H9 (cell line): Measurements from ENCODE around the gene ERC1. TPM values are rescaled to one million over a fixed set of nuclear protein-coding genes. Genes with fewer than 3 reads are reported as not detected.

Experiments
- DNase-seq: peaks from one replicate; pipeline ENCODE4 v3.0.0-alpha.2; 2017
- H2AFZ ChIP-seq: one replicate; pipeline ENCODE4 v1.6.1; 2013; ENCODE audit warnings: mild to moderate bottlenecking, low read length, control low read depth, moderate library complexity
- H2AK5ac ChIP-seq: 2 replicates; pipeline ENCODE4 v1.6.1; 2013; ENCODE audit warnings: low read length, control low read depth, mixed read lengths; ENCODE audit not compliant: insufficient read length
- H2BK120ac ChIP-seq: one replicate; pipeline ENCODE4 v1.6.1; 2013; ENCODE audit warnings: low read depth, mild to moderate bottlenecking, low read length, control low read depth, inconsistent platforms; ENCODE audit not compliant: poor library complexity, severe bottlenecking
- H2BK12ac ChIP-seq: 2 replicates; pipeline ENCODE4 v1.6.1; 2013; ENCODE audit warnings: low read length, control low read depth, mixed read lengths, low read depth; ENCODE audit not compliant: insufficient read length
- H2BK15ac ChIP-seq: 2 replicates; pipeline ENCODE4 v1.6.1; 2013; ENCODE audit warnings: low read depth, low read length, control low read depth
- H2BK20ac ChIP-seq: one replicate; pipeline ENCODE4 v1.6.1; 2013; ENCODE audit warnings: low read depth, mild to moderate bottlenecking, low read length, control low read depth, inconsistent platforms; ENCODE audit not compliant: poor library complexity, severe bottlenecking
- H2BK5ac ChIP-seq: 2 replicates; pipeline ENCODE4 v1.6.1; 2013; ENCODE audit warnings: low read length, control low read depth, mixed read lengths; ENCODE audit not compliant: insufficient read length
- H3K14ac ChIP-seq: 2 replicates; pipeline ENCODE4 v1.6.1; 2013; ENCODE audit warnings: low read length, control low read depth; ENCODE audit not compliant: insufficient read depth
- H3K18ac ChIP-seq: 2 replicates; pipeline ENCODE4 v1.6.1; 2013; ENCODE audit warnings: low read depth, mild to moderate bottlenecking, mixed read lengths, low read length, control low read depth; ENCODE audit not compliant: insufficient read length
- H3K23ac ChIP-seq: 2 replicates; pipeline ENCODE4 v1.6.1; 2013; ENCODE audit warnings: low read length, control low read depth, mixed read lengths, low read depth; ENCODE audit not compliant: insufficient read length
- H3K23me2 ChIP-seq: 2 replicates; pipeline ENCODE4 v1.6.1; 2013; ENCODE audit warnings: low read depth, mild to moderate bottlenecking, mixed read lengths, low read length, control low read depth; ENCODE audit not compliant: insufficient read length, poor library complexity, severe bottlenecking
- H3K27ac ChIP-seq: 2 replicates; pipeline ENCODE4 v1.5.1; 2013; ENCODE audit warnings: low read length, control low read depth, mixed read lengths, low read depth; ENCODE audit not compliant: insufficient read length
- H3K27me3 ChIP-seq: 2 replicates; pipeline ENCODE4 v1.6.1; 2013; ENCODE audit warnings: low read length, control low read depth, inconsistent platforms; ENCODE audit not compliant: insufficient read depth
- H3K4ac ChIP-seq: 2 replicates; pipeline ENCODE4 v1.6.1; 2013; ENCODE audit warnings: low read depth, mild to moderate bottlenecking, control low read depth, inconsistent platforms, low read length, moderate library complexity
- H3K4me1 ChIP-seq: 2 replicates; pipeline ENCODE4 v1.6.1; 2013; ENCODE audit warnings: low read length, control low read depth, inconsistent platforms; ENCODE audit not compliant: insufficient read depth
- H3K4me2 ChIP-seq: 2 replicates; pipeline ENCODE4 v1.6.1; 2013; ENCODE audit warnings: low read length, control low read depth, mixed read lengths; ENCODE audit not compliant: insufficient read length, insufficient read depth
- H3K56ac ChIP-seq: 2 replicates; pipeline ENCODE4 v1.6.1; 2013; ENCODE audit warnings: low read depth, mild to moderate bottlenecking, mixed read lengths, low read length, control low read depth; ENCODE audit not compliant: insufficient read length
- H3K79me1 ChIP-seq: 2 replicates; pipeline ENCODE4 v1.6.1; 2013; ENCODE audit warnings: low read depth, mild to moderate bottlenecking, moderate library complexity, low read length, control low read depth, inconsistent platforms; ENCODE audit not compliant: insufficient read depth, poor library complexity, severe bottlenecking
- H3K79me2 ChIP-seq: 2 replicates; pipeline ENCODE4 v1.6.1; 2013; ENCODE audit warnings: low read length, control low read depth, inconsistent platforms; ENCODE audit not compliant: insufficient read depth
- H3K9ac ChIP-seq: 2 replicates; pipeline ENCODE4 v1.6.1; 2013; ENCODE audit warnings: low read length, control low read depth, mixed read lengths; ENCODE audit not compliant: insufficient read length; ENCODE audit errors: extremely low read depth
- H3K9me3 ChIP-seq: one replicate; pipeline ENCODE4 v1.6.1; 2013; ENCODE audit warnings: low read depth, low read length, inconsistent platforms; ENCODE audit not compliant: control insufficient read depth
- H3T11ph ChIP-seq: one replicate; pipeline ENCODE4 v1.6.1; 2013; ENCODE audit warnings: mild to moderate bottlenecking, low read length, control low read depth, inconsistent platforms
- H4K20me1 ChIP-seq: one replicate; pipeline ENCODE4 v1.6.1; 2013; ENCODE audit not compliant: control insufficient read depth, insufficient read length, insufficient read depth
- H4K5ac ChIP-seq: 2 replicates; pipeline ENCODE4 v1.6.1; 2013; ENCODE audit warnings: low read depth, mild to moderate bottlenecking, mixed read lengths, low read length, control low read depth; ENCODE audit not compliant: insufficient read length
- H4K8ac ChIP-seq: replicated peaks from 2 replicates; pipeline ENCODE4 v1.6.1; 2013; ENCODE audit warnings: low read length, control low read depth, mixed read lengths, low read depth; ENCODE audit not compliant: insufficient read length
- H4K91ac ChIP-seq: 2 replicates; pipeline ENCODE4 v1.6.1; 2013; ENCODE audit warnings: low read depth, mild to moderate bottlenecking, moderate library complexity, mixed read lengths, low read length, control low read depth; ENCODE audit not compliant: insufficient read length
- H3K27ac Mint-ChIP-seq, 3 experiments: 2 replicates in 2 of 3; 3 replicates in 1 of 3; pipeline ENCODE4 v1.8.0; 2020 to 2021; ENCODE audit warnings: mixed read lengths in 3 of 3, mild to moderate bottlenecking in 1 of 3, moderate library complexity in 1 of 3
- H3K27me3 Mint-ChIP-seq: 2 replicates; pipeline ENCODE4 v1.8.0; 2021; ENCODE audit warnings: low read depth, mild to moderate bottlenecking, moderate library complexity, mixed read lengths
- H3K36me3 Mint-ChIP-seq, 3 experiments: 2 replicates in 2 of 3; 3 replicates in 1 of 3; pipeline ENCODE4 v1.8.0; 2020 to 2021; ENCODE audit warnings: low read depth in 3 of 3, mixed read lengths in 3 of 3; ENCODE audit not compliant: insufficient read depth in 1 of 3
- H3K4me1 Mint-ChIP-seq, 2 experiments: 2 replicates each; pipeline ENCODE4 v1.8.0; 2020; ENCODE audit warnings: mixed read lengths in 2 of 2
- H3K4me3 Mint-ChIP-seq, 2 experiments: 2 replicates in 1 of 2; 3 replicates in 1 of 2; pipeline ENCODE4 v1.8.0; 2020 to 2021; ENCODE audit warnings: mild to moderate bottlenecking in 2 of 2, mixed read lengths in 2 of 2, moderate library complexity in 1 of 2
- H3K9me3 Mint-ChIP-seq, 2 experiments: 2 replicates in 1 of 2; 3 replicates in 1 of 2; pipeline ENCODE4 v1.8.0; 2020; ENCODE audit warnings: mild to moderate bottlenecking in 2 of 2, mixed read lengths in 2 of 2, moderate library complexity in 1 of 2
- WGBS: extraction: QIAGEN DNeasy Blood & Tissue Kit; methylation state at CpG from one replicate; pipeline ENCODE4 v1.1.7; 2013; ENCODE audit warnings: missing lambda C conversion rate, low lambda C conversion rate, mixed read lengths; ENCODE audit not compliant: insufficient read length; ENCODE audit errors: extremely low coverage; 5-methylcytosine and 5-hydroxymethylcytosine counted together
- total RNA-seq: library from RNA; stranded (reverse); gene quantifications from 2 replicates; pipeline ENCODE4 v1.2.1, GENCODE V29; 2021
- TF ChIP-seq, protein P1 (sequence below): fragments of 200-600 bp; sonication (generic); conservative IDR thresholded peaks from 3 replicates; pipeline ENCODE4 v1.8.0; 2021; ENCODE audit warnings: antibody characterized with exemption, mild to moderate bottlenecking

The ERC1 gene
- total RNA-seq, 1 experiment from 2014 or later, result 51.2 TPM

- no peak overlapping the region for H2BK20ac ChIP-seq
Measured at GRCh38 chr12:1201886-1202285, 210.9 kb downstream of the ERC1 start.

More at GRCh38 chr12:1201886-1202285, 210.9 kb downstream of the ERC1 start:
- TF ChIP-seq, protein P1, sequence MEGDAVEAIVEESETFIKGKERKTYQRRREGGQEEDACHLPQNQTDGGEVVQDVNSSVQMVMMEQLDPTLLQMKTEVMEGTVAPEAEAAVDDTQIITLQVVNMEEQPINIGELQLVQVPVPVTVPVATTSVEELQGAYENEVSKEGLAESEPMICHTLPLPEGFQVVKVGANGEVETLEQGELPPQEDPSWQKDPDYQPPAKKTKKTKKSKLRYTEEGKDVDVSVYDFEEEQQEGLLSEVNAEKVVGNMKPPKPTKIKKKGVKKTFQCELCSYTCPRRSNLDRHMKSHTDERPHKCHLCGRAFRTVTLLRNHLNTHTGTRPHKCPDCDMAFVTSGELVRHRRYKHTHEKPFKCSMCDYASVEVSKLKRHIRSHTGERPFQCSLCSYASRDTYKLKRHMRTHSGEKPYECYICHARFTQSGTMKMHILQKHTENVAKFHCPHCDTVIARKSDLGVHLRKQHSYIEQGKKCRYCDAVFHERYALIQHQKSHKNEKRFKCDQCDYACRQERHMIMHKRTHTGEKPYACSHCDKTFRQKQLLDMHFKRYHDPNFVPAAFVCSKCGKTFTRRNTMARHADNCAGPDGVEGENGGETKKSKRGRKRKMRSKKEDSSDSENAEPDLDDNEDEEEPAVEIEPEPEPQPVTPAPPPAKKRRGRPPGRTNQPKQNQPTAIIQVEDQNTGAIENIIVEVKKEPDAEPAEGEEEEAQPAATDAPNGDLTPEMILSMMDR, result no peak
- no peak overlapping the region for H3K4me3 Mint-ChIP-seq
- no peak overlapping the region for H3T11ph ChIP-seq
- no CpG with 5 or more reads among the region's 1 CpG for WGBS
- H3K27me3 Mint-ChIP-seq, result no peaks in the 10 kb centered on the region
- H3K9me3 Mint-ChIP-seq, result peaks cover 12 to 13% of the 10 kb centered on the region in 2 experiments; a peak in 4 of 5 replicates
- H4K5ac ChIP-seq, result no peak overlapping the region
- no peak overlapping the region for H3K14ac ChIP-seq
- no peak overlapping the region for H2BK5ac ChIP-seq
- H2BK120ac ChIP-seq, result no peak overlapping the region
- no peak overlapping the region for H3K18ac ChIP-seq
- H2AFZ ChIP-seq, result no peak overlapping the region
- H3K27ac Mint-ChIP-seq, result peak overlapping the region in 1 of 3 experiments; percentile 22; a peak in 1 of 7 replicates
- H3K27ac ChIP-seq, result no peak overlapping the region
- H4K8ac ChIP-seq, result no peak overlapping the region
- H2BK15ac ChIP-seq, result no peak overlapping the region
- H3K4me1 ChIP-seq, result no peaks in the 10 kb centered on the region; the same call in 1 of the 2 replicates
- H2AK5ac ChIP-seq, result no peak overlapping the region
- no peaks in the 10 kb centered on the region for H3K23me2 ChIP-seq
- H3K27me3 ChIP-seq, result no peaks in the 10 kb centered on the region
- no peaks in the 10 kb centered on the region for H3K9me3 ChIP-seq
- DNase-seq, result no peak
- H3K23ac ChIP-seq, result no peak overlapping the region
- H3K79me1 ChIP-seq, result no peaks in the 10 kb centered on the region
- H4K20me1 ChIP-seq, result no peaks in the 10 kb centered on the region
- no peak overlapping the region for H3K4me2 ChIP-seq
- no peak overlapping the region for H3K9ac ChIP-seq
- H4K91ac ChIP-seq, result no peak overlapping the region
- no peak overlapping the region for H3K56ac ChIP-seq
- H3K79me2 ChIP-seq, result no peaks in the 10 kb centered on the region
- peaks cover 20 to 27% (median 21%) of the 10 kb centered on the region in 3 experiments for H3K36me3 Mint-ChIP-seq
- no peak overlapping the region for H3K4ac ChIP-seq
- H3K4me1 Mint-ChIP-seq, result peaks cover 4 to 9% of the 10 kb centered on the region in 2 experiments
- H2BK12ac ChIP-seq, result no peak overlapping the region
